HPDE6-E6E7 (cell line): ENCODE measurements around the gene TUSC2.

Source experiments
- DNase-seq: peaks from one replicate; pipeline ENCODE4 v3.0.0; 2011; ENCODE audit warnings: missing footprints; ENCODE audit errors: extremely low spot score

The TUSC2 gene

GRCh38 chr3:50336452-50337174 is 8.6 kb upstream of the TUSC2 start:
- DNase-seq: no peak

- DNase-seq: no peak
These were observed 6.5 kb upstream of the TUSC2 start for GRCh38 chr3:50334339-50335075.

DNA sequence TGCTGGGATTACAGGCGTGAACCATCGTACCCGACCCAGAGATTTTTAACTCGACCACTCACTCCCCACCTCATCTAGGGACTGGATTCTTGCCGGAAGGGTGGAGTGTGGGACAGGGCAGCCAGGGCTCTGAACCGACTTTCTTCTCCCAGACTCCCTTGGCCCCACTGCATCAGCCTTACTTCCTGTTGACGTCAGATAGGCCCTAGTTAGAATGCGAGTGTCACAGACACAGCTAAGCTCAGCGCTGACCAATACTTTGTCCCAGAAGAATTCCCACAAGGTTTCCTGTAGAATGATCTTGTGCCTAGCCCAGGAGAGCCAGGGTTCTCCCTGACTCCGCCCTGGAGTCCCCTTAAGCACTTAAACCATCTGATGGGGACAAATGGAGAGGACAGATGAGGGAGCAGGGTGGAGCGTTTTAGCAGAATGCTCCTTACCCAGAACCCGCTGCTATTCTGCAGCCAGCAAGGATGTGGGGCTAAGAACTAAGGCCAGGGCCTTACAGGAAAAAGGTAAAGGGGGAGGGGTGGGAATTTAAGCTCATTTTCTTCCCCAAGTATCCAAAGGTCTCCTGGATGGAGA is 5.8 kb upstream of the TUSC2 start:
- DNase-seq: no peak

DNA sequence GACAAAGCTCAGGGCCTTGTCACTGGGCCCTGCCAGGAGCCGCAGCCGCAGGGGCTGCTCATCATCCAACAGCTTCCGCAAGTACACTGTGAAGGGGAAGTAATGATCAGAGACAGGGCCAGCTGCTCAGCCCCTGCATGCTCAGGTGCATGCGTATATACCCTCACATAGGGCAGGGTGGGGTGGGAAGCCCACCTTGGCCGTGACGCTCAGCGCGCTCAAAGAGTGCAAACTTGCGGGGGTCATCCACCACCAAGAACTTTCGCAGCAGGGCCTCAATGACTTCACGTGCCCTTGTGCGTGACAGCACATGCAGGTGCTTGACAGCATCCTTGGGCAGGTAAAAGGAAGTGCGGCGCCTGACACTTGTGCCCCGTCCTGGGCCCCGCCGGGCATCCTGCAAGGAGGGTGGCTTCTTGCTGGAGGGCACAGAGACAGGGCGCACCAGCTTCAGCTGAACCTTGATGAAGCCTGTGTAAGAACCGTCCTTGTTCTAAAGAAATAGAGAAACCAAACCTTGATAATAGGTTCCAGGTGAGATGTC is 3.4 kb upstream of the TUSC2 start:
- DNase-seq: no peak

GRCh38 chr3:50330330-50330729 is 2.3 kb upstream of the TUSC2 start:
- no peak for DNase-seq

- no peak for DNase-seq
These were observed 894 bp downstream of the TUSC2 start for GRCh38 chr3:50327129-50327528.

- DNase-seq: no peak
These were observed 1.9 kb downstream of the TUSC2 start for GRCh38 chr3:50326182-50326541.

GRCh38 chr3:50325497-50326181 is 2.4 kb downstream of the TUSC2 start:
- DNase-seq: no peak

DNA sequence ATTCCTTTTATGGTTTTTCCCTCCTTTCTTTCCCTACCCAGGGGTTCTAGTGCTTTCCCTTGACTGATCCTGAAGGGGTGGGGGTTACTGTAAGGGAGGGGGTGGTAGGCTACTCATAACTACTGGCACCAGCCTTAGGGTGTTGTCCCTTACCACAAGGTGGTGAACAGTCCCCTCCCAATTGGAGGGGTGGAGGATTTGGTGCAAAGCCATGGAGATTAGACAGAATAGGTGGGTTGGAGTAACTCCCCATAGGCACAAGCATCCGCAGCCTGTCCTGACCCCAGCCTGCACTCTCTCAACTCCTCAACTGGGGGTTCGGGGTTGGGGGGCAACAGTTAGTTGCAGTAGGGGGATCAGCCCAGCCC is 2.9 kb downstream of the TUSC2 start:
- DNase-seq: no peak

GRCh38 chr3:50324351-50325112 is 3.5 kb downstream of the TUSC2 start:
- DNase-seq: no peak

- DNase-seq: no peak
These were observed 4.3 kb downstream of the TUSC2 start for GRCh38 chr3:50323614-50324199.

- no peak for DNase-seq
These were observed 4.9 kb downstream of the TUSC2 start for GRCh38 chr3:50323092-50323600.

GRCh38 chr3:50322386-50323091 is 5.5 kb downstream of the TUSC2 start, which contains the start of gene HYAL2:
Gene HYAL2 (minus strand): TSS chr3:50322745. CDS start chr3:50320489, 2,256 bp downstream.
- DNase-seq: no peak

DNA sequence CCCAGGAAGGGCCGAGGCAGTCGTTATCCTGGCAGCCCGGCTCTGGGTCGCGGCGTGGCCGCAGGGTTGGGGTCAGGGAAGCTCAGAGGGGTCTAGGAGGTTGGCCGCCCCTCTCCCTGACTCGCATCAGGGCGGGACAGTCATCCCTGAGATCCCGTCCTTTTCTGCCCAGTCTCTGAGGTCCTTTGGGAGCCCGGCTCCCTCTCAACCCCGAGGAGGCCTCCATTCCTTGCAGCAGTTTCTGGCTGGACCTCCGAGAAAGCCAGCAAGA is 6.0 kb downstream of the TUSC2 start:
- DNase-seq: no peak

DNA sequence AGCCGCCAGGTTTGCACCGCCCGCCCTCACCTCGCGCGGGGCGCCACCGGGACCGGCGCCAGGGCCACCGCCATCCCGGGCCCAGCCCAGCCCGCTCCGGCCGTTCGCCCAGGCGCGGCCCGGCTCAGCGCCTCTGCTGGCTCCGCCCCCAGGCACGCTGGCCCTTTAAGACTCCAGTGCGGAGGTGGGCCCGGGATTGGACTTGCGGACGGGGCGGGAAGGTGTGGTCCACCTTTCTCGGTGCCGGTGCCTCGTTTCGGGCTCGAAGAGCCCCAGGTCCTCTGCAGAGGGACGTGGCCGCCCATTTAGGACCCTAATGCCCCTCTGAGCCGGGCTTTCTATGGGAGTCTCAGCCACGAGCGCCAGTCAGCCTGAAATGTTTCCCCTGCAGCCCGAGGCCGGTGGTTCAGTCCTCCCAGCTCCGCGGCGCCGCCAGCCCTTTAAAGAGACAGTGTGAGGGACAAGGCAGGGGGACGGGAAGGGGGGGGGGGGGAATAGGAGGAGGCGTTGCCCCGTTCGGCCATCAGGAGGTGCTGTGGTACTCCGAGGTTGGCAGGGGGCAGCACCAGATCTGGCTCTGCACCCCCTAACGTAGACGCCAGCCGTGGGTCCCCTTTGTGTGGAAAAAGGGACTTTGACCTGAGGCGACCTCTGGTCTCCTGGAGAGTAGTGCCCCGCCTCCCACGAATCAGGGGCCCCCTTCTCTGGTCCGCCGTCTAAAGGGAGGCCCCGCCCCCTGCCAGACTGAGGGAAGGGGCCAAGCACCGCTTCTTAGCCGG is 6.5 kb downstream of the TUSC2 start:
- peak; percentile 56 for DNase-seq

GRCh38 chr3:50320853-50321335 is 7.1 kb downstream of the TUSC2 start:
- DNase-seq: no peak

- DNase-seq: no peak
These were observed 8.0 kb downstream of the TUSC2 start for GRCh38 chr3:50319894-50320625.

DNA sequence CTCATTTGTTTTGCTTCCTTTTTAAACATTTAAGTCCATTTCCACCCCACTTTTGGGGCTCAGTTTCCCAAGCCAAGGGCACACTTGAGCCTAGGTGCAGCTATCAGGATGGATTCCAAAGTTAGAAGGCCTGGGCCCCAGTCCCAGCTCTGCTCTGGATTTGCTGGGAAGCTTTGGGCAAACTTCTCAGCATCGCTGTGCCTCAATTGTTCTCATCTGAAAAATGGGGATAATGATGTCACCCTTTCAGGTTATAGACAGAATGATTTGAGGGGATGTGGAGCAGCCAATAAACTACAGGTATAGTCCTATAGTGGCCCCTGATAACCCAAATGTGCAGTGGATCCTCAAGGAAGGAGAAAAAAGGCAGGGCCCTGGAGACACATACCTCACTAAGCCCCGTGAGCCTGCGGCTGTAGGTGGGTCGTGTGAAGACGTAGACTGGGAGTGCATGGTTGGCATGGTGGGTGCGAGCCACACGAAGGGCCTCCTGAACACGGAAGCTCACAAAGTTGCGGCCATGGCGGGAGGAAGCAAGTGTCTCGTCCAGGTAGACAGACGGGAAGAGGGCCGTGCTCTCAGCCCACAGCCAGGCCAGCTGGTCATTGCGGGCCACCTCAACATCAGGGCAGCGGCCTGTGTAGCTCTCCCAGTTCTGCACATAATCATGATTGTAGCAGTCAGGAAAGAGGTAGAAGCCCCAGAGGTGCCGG is 8.7 kb downstream of the TUSC2 start:
- no peak for DNase-seq
